PFSK-1 (cell line): ENCODE data around the gene CLCN4.

ENCODE experiments used
- REST ChIP-seq, 2 experiments: IDR thresholded peaks; 2 replicates each; pipeline versions ENCODE4 v1.6.1 to v1.8.0; 2011 to 2012; ENCODE audit warnings: low read depth in 2 of 2, low read length in 2 of 2, control low read depth in 1 of 2, inconsistent platforms in 1 of 2, mild to moderate bottlenecking in 1 of 2, moderate library complexity in 1 of 2; ENCODE audit not compliant: insufficient read depth in 1 of 2
- SIN3A ChIP-seq: IDR thresholded peaks from 2 replicates; pipeline ENCODE4 v1.6.1; 2012; ENCODE audit warnings: mild to moderate bottlenecking, low read length, moderate library complexity, borderline replicate concordance; ENCODE audit not compliant: insufficient read depth

GRCh38 chrX:10111364-10112148 is 45.2 kb upstream of the CLCN4 start:
- TF ChIP-seq SIN3A = no peak
- TF ChIP-seq REST (IDR thresholded peaks at IDR 0.05; ENCODE audit: insufficient read depth in 1 of 2, low read depth in 2 of 2, low read length in 2 of 2) = no peak
